Hepatocyte (in vitro differentiated cells): ENCODE data around the gene RCN1.

Experiments
- CTCF ChIP-seq: fragments of 200-600 bp; sonication (generic); IDR thresholded peaks from 2 replicates; pipeline ENCODE4 v1.5.1; 2016; ENCODE audit warnings: antibody characterized with exemption, mild to moderate bottlenecking; ENCODE audit not compliant: poor library complexity
- EZH2 ChIP-seq: fragments of 200-600 bp; sonication (generic); IDR thresholded peaks from 2 replicates; pipeline ENCODE4 v1.6.1; 2016; ENCODE audit warnings: antibody characterized with exemption, mild to moderate bottlenecking, borderline replicate concordance
- EZH2phosphoT487 ChIP-seq: fragments of 200-600 bp; sonication (generic); IDR thresholded peaks from one replicate; pipeline ENCODE4 v1.6.1; 2018; ENCODE audit warnings: antibody characterized with exemption, mild to moderate bottlenecking, low read depth, moderate library complexity; ENCODE audit not compliant: unreplicated experiment, severe bottlenecking

- TF ChIP-seq EZH2, result no peak
- TF ChIP-seq CTCF, result no peak
- no peak for TF ChIP-seq EZH2phosphoT487
These were observed 3.3 kb upstream of the RCN1 start for GRCh38 chr11:32087597-32087996.
